GM21360 (cell line): ENCODE measurements around the gene EMID1.

ENCODE experiments used
- ATAC-seq: cut with Tn5 transposase; IDR thresholded peaks from one replicate; pipeline ENCODE4 v1.9.1; 2021; ENCODE audit warnings: mild to moderate bottlenecking, moderate library complexity; ENCODE audit not compliant: unreplicated experiment

EMID1 gene

DNA sequence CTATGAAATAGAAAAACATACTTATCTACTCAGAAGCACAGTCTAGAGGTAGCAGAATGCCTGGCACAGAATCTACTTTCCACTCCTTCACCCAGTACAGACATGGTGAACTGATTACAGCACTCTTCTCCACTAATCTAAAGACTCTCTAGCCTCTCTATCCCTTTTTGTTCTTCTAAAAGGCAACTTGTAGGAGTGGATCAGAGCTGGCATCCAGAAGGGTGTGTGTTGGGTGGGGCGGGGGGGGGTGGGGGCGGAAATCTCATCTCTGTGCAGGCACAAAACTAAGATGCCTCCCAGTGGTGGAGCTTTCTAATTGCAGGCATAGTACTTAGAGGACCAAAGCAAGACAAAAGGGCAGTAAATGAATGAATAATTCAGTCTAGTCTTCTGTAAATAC is 11.5 kb upstream of the EMID1 start:
- ATAC-seq, result no peak

- no peak for ATAC-seq
Measured at GRCh38 chr22:29195118-29195963, 10.4 kb upstream of the EMID1 start.

DNA sequence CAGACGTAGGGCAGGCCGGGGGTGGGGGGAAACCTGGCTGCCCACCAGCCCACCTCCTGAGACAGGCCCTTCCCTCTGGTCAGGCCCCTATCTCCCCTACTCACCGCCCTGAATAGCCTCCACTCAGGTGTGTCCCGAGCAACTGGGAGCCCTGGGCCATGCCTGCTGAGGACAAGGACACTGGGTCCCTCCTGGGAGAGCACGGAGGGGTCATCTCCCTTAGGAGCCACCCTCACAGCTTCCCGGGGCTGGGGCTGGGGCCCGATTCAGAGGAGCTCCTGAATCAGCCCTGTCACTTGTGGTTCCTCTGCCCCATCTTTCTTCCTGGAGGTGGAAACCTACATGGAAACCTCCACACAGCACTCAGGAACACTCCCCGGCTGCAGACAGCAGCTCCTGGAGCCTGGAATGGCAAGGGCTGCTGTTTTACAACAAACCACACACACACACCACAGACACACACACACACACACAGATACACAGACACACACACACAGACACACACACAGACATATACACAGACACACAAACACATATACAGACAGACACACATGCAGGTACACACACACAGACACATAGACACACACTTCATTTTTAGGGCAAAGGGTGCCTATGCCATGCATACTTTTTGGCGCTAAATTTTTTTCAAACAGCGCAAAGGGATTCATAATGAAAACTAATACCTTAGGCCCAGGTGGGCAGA is 9.6 kb upstream of the EMID1 start:
- ATAC-seq, result no peak

DNA sequence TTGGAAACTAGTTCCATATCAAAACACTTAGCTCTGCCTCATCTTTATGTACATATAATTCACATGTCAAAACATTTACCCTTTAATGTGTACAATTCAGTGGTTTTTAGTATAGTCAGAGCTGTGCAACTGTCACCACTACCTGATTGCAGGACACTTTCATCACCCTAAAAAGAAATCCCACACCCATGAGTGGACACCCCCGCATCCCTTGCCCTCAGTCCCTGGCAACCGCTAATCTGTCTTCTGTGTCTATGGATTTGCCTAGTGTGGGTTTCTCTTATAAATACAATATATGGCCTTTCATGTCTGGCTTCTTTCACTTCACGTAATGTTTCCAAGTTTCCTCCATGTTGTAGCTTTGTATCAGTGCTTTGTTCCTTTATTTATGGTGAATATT is 8.6 kb upstream of the EMID1 start:
- ATAC-seq, result no peak

GRCh38 chr22:29198240-29198639 is 7.5 kb upstream of the EMID1 start:
- ATAC-seq, result no peak

DNA sequence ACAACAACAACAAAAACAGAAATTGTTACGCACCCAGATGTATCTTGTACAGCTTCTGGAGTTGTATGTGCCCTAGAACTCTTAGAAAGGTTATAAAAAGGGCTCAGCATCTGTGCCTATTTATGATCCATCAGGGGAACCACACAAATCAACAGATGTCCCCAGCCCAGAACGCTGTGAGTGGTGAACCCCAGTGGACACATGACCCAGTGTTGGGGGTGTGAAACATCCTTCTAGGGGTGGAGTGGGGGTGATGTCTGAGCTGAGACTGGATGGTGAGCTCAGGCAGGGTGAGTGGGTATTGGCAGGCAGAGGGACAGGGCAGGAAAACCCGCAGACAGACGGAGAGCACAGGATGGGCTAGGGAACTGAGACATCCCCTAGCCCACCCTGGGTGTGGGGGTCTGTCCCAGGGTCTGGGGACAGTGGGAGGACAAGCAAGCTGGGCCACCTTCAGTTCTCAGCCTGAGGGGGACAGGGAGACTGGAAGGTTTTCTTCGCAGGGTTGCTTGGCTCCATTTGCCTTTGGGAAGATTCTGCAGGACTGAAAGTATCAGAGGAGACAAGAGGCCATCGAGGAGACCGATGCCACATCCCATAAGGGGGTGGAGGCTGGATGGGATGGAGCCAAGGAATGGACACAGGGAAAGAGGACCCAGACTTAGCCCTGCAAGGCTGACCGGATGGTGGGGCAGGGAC is 5.8 kb upstream of the EMID1 start:
- no peak for ATAC-seq

DNA sequence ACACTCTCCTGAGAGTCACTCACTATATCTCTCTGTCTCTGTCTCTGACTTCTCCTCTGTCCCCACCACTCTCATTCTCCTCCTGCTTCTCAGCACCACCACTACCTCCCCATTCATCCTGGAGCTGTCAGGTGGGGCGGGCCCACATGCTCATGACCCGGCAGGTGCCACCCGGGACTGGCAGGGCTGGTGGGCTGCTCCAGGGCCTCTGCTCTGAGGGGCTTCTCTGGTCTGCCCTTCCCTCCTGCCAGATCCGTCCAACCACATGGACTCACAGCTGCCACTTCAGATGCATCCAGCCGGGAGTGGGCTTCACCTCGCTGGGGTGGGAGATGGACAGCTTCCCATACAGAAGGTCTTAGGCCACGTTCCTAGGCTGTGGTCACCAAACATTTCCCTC is 4.8 kb upstream of the EMID1 start:
- ATAC-seq, result no peak

- ATAC-seq, result no peak
Measured at GRCh38 chr22:29201782-29202181, 3.9 kb upstream of the EMID1 start.

DNA sequence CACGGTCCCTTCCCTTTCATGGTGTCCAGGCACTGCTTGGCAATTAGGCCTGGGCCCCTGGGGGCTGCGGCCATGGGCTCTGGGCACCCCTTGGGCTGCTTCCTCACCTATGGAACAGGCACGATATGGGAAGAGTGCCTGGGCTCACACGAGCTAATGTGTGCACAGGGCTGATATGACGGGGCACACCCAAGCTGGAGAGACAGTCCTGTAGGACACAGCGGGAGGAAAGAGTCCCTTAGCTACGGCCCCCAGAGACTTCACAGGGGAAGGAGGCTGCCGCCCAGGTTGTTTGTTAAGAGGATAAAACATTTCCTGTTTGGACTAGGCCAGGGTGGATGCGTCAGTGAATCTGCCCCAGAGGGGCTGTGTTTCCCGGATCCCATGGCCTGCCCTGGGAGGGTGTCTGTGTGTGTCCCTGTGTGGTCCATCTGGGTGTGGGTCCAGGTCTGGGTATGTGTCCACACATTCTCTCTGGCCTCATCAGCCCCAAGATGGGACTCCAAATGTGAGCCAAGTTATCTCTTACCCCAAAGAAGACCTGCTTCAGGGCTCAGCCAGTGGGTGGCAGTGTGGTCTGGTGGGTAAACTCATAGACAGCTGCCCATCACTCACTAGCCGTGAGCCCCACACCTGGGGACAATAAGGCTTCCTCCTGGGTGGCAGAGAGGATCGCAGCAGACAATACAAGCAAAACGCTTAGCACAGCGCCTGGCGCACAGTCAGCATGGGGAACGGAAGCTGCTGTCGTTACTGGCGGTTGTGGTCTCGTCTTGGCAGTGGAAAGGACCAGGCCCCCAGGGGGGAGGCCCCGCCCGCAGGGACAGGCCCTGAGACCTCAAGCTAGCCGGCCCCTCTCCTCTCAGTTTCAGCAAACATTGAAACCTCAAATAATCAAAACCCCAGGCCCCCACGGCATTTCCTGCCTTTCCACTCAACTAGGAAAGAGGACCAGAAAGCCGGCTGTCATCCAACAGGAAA is 3.2 kb upstream of the EMID1 start:
- ATAC-seq, result peak; percentile 52

DNA sequence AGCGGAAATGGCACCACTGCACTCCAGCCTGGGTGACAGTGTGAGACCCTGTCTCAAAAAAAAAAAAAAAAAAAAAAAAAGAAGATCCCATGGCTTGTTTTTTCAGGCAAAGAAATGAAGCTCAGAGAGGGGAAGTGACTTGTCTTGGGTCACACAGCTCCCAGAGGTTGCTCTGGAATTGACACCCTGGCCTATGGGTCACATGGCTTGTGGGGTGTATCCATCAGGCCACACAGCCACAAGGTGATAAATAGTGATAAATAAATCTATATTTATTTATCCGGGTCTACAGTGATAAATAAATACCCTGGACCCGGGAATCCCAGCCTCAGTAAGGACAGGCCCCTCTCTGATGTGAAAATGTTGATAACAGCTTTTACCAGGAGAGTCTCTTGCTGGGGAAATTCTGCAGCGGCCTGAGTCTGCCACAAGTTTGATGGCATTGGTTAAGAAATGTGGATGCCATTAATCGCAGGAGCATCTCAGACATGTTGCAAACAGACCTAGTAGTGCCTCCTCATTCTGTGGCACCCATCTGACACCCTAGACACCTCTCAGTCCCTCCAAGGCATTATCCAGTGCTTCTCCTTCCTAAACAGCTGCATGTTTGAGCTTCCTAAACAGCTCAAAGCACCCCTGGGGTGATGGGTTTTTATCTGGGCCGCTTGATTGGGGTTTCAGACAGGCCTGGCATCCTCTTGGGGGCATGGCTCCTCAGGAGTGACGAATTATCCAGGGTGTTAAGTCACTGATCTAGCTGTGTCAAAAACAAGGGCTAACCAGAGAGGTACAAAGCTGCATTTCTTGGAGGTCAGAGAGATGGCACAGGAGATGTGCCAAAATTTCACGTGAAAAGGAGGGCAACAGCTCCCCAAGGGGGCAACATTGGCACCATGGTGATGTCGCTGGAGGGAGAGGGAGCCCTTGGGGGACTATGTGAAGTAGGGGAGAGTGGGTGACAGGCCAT is 1.9 kb upstream of the EMID1 start:
- ATAC-seq, result no peak

GRCh38 chr22:29204455-29205183 is 1.1 kb upstream of the EMID1 start:
- ATAC-seq, result no peak

GRCh38 chr22:29205252-29205593 is 473 bp upstream of the EMID1 start:
- ATAC-seq, result no peak

- ATAC-seq, result no peak
Measured at GRCh38 chr22:29206372-29207242, 911 bp downstream of the EMID1 start.

DNA sequence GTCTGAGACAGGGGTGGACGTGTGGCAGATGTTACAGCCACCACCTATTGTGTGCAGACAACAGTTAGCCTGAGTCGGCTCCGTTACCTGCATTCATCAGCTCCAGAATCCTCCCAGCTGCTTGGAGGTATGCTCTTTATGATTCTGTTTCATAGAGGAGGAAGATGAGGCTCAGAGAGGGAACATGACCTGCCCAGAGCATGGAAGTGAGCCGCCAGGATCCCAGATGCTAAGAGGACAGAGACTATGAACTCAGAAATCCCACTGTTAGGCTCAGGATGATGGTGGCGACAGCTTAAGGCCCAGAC is 1.5 kb downstream of the EMID1 start:
- ATAC-seq, result no peak

DNA sequence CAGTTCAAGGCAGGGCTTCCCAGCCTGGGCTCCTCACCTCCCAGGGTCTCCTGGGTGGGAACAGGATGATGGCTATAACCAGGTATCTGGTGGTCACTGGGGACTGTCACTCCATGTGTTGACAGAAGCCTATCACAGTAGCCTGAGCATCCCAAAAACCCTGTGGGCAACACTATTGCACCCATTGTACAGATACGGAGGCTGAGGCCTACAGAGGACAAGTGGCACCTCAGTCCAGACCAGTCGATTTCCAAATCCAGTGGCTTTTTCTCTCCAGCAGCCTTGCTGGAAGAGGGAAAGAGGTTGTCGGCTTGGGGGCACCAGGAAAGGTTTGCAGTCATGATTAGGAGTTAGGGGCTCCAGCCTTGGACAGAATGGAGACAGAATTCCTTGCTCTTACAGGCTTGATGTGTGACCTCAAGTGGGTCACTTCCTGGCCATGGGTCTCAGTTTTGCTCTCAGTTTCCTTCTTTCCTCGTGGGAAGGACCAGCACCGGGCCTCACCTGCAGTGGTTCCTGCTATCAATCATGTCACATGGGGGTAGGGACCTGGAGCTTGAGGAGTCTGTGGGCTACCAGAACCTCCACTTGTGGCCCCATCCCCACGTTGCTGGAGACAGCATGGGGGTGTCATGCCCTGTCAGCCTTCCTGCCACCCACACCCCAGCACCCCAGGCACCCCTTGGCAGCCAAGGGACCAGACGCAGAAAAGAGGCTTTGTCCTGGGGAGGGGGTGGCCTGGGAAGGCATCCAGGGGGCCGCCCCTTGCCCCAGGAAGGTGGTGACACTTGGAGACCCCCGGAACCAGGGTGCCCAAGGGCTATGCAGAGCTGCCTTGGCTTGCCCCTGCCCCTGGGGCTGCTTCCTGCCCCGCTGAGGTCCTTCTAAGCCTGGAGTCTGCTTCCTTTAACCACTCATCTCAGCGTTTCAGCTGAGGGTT is 2.1 kb downstream of the EMID1 start:
- ATAC-seq, result no peak

DNA sequence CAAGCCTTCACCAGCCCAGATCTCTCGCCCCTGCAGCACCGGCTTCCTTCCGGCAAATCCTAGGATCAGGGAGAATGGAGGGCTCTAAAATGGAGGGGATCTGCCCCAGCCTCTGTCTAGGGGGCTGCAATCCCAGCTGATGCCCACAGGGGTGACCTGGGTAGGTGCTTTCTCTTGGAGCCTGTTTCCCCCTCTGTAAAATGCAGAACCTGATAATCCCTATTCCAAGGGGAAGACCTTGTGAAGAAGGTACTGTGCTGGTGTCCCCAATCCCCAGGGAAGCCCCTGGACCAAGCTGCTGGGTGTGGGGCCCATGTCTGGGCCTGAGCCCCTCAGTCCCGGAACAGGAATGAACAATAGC is 2.8 kb downstream of the EMID1 start:
- ATAC-seq, result no peak
